Activated T-cell treated with anti-CD3 and anti-CD28 coated beads, Interleukin-2, amount 50 U/mL, for 48 hours (primary cell): ENCODE results near the gene GLIS1.

Experiments used
- DNase-seq, 2 experiments: peaks; one replicate each; pipeline ENCODE4 v3.0.0-alpha.2; 2020

Gene GLIS1

GRCh38 chr1:53476579-53476978 is 262.4 kb downstream of the GLIS1 start:
- no peak for DNase-seq

GRCh38 chr1:53475664-53476063 is 263.3 kb downstream of the GLIS1 start:
- no peak for DNase-seq

DNA sequence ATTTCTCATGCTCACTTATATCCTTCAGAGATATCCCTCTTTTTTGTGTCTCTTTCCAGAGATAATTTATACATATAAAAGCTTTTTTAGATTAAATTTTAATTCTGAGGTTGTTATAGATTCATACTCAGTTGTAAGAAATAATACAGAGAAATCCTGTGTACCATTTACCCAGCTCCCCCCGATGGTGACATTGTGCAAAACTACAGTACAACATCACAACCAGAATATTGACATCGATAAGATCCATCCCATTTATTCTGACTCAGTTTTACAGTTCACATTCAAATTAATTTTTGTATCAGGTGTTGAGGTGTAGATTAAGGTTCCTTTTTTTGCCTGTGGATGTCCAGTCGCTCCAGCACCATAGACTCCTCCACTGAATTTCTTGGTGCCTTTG is 265.5 kb downstream of the GLIS1 start:
- DNase-seq: no peak

GRCh38 chr1:53471000-53471399 is 268.0 kb downstream of the GLIS1 start:
- DNase-seq: peak in 1 of 2 experiments; percentile 10

DNA sequence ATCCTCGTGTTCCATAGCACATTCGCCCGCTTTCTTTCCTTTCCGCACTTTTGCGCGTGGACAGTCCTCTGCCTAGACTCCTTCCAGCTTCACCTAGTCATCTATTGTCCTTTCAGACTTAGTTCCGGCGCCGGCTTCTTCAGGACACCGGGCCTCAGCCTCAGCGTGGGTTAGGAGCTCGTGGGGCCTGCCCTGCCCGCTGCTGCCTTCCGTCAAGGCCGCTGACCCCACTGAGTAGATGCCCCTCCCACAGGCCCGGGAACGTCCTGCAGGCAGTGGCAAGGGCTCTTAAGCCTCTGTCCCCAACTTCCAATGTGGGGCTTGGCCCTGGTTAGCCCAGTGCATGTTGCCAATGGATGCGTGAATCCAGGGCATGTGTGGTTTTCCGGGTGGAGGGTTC is 268.4 kb downstream of the GLIS1 start:
- no peak for DNase-seq

GRCh38 chr1:53470155-53470554 is 268.8 kb downstream of the GLIS1 start:
- DNase-seq: no peak

DNA sequence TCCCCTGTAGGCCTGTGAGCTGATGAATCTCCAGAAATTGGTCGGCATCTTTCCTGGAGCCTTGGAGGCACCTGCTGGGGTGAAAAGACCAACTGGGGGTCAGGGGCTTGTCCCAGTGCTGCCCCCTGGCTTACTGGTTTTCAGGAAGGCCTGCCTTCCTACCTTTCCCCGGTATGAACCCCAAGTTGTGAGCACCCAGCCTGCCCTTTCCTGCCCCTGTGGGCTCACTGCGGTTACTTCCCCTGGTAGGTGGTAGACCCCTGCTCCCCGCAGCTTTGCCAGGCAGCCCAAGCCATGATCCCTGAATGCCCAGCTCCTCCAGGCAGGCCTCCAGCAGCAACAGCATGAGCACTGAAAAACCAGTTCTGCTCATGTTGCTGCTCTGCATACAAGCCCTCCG is 269.6 kb downstream of the GLIS1 start:
- no peak for DNase-seq

GRCh38 chr1:53468374-53468773 is 270.6 kb downstream of the GLIS1 start:
- no peak for DNase-seq

- no peak for DNase-seq
Observed at GRCh38 chr1:53467391-53467790, 271.6 kb downstream of the GLIS1 start.

GRCh38 chr1:53465023-53465957 is 273.7 kb downstream of the GLIS1 start:
- no peak for DNase-seq

- no peak for DNase-seq
Observed at GRCh38 chr1:53463961-53464899, 274.7 kb downstream of the GLIS1 start.

DNA sequence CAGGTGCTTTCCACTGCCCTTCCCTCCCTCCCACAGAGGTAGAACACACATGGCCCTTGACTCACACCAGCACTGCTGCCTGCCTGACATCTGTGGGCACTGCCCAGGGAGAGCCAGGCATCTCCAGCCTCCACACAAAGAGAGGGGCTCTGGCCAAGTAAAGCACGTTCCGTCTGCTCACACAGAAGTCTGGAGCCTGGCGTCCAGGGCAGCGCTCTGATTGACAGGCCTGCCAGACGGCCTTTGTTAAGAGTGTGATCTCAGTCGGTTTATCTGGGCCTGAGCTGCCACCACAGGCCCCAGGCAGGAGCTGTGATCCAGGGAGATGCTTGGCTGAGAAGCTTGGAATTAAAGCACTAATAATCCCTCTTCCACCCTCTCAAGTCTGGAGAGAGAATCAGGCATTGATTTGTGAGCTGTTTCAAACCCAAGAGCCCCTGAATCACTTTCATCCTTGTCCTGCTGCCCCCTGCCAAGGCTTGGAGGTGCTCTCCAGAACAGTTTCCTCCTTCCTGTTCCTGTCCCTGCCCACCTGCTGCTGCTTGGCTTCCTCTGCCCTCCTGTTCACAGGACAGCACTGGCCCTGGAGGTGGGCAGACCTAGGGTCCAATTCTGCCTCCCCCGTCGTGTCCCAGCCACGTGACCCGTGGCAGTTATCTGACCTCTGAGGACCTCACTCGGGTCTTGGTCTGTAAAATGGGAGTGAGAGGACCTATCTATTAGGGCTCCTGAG is 276.0 kb downstream of the GLIS1 start:
- DNase-seq: no peak

- DNase-seq: no peak
Observed at GRCh38 chr1:53462193-53462592, 276.8 kb downstream of the GLIS1 start.

DNA sequence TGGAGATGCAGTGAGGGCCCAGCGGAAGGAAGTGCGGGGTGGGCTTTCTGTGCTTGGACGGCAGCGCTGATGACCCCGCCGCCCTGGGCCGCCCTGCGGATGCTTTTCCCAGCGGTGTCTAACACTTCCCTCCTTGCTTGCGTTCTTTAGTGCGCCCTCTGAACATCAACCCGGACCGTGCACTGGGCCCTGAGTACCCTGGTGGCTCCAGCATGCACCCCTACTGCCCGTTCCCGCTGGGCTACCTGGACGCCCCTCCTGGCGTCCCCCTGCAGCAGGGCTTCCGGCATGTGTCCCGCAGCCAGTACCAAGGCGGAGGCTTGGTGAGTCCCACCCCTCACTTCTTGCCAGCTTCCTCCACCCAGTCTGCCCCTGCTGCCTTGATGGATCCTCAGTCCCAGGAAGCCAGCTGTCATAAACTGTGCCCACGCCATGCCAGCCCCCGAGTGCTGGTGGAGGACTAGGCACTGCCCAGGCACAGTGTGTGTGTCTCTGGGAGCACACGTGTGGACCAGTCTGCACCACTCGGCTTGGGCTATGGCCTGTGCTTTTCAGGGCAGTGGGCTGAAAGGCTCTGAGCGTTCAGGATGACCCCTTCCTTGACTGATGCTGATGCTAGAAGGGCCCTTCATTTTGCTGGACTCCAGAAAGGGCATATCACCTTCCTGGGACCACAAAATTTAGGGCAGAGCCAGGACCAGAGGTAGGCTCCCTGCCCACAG is 277.5 kb downstream of the GLIS1 start:
- DNase-seq: no peak

DNA sequence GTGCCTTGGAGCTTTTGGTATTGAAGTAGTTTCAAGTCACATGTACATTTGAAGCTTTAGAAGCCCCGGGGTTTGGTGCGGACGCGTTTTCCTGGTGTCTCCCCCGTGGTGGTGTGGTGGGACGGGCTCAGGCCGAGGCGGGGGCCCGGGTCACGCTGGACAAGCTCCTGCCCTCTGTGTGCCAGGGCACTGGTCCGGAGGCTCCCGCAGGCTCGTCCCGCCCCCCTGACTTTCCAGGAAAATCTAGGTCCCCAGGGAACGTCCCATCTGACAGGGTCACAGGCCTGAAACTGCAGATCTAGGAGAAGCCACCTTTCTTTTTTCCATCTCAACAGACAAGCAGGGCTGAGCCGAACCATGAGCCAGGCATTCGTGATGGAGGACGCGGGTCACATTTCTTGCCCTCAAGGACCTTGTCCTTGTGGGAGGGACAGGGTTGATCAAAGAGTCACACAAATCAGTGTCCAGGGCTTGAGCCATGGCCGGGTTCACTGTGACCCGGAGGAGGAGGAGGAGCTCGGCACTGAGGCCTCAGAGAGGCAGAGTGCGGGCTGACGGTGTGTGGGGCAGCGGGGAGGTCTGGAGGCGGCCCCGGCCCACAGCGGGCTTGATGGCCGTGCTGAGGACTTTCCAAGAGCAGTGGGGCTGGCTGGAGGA is 278.2 kb downstream of the GLIS1 start:
- no peak for DNase-seq

DNA sequence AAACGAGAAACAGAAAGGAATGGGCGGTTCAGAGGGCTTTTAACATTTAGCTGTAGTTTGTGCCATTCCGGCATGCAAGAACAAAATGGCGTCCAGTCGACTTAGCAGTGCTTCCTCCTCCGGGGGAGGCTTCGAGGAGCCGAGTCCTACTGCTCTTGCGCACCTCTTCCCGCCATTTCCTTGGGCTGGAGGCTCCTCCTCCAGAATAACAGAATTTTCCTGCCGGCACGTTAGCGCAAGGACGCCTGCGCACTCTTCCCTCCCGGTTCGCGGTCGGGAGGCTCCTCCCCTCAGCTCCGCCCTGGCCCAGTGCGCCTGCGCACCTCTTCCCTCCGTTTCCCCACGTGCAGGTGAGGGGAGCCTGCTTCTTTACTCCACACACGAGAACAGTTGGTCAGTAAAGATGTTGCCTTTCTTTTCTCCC is 278.7 kb downstream of the GLIS1 start:
- DNase-seq: no peak

- no peak for DNase-seq
Observed at GRCh38 chr1:53459321-53460175, 279.4 kb downstream of the GLIS1 start, which contains the start of gene DMRTB1. TSS of gene DMRTB1 (plus strand) at chr1:53459399. CDS start at chr1:53459454, 55 bp downstream.

DNA sequence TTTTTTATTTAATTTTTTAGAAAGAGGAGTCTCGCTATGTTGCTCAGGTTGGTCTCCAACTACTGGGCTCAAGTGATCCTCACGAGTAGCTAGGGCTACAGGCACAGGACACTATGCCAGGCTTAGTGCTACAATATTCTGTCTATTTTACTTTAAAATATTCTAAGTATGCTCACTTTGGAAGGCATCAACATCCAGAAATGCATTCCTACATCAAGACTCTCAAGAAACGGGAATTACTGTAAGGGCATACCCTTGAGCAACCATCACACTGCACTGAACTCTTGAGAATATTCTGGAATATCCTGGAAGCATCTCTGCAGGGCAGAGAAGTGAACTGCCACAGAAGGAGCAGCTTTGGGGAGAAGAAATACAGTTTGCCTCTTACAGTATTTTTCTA is 280.3 kb downstream of the GLIS1 start:
- no peak for DNase-seq
